CD4-positive, alpha-beta T cell treated with Interleukin-10 for 1 hour (primary cell): ENCODE results near the gene DPEP1.
"Not testable (repeated sequence)": the region's sequence is repeated elsewhere in the genome, so short reads cannot be mapped to it uniquely, and the experiment has no call there.

Experiments
- DNase-seq: peaks from one replicate; pipeline ENCODE4 v3.0.0-alpha.2; 2020

DPEP1 gene

DNA sequence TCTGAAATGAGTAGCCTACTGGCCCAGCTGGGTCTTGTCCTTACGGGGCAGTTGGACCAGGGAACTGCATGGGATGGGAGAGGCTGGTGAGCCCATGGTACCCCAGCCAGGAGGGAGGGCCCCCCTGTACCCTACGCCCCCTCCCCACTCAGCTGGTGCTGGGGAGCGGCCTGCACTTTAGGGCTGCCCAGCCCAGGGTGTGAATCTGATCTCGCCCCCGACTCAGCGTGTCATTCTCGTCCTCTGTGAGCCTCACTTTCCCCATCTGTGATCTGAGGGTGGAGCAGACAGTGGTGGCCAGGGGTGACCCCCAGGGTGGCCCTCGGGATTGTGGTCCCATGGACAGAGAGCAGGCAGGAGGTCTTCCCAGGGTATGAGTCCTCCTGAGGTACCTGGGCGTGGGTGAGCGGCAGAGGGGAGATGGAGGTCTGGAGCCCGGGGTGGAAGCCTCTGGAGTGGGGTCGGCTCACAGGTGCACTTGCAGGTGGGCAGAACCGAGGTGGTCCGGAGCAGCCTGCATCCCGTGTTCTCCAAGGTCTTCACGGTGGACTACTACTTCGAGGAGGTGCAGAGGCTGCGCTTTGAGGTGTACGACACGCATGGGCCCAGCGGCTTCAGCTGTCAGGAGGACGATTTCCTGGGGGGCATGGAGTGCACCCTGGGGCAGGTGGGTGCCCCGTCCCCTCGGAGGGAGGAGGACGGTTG, 36.2 kb upstream of the DPEP1 start:
- no peak for DNase-seq

- DNase-seq = no peak
Measured at GRCh38 chr16:89579351-89579750, 34.1 kb upstream of the DPEP1 start.

GRCh38 chr16:89581045-89581695, 32.3 kb upstream of the DPEP1 start:
- no peak for DNase-seq

- no peak for DNase-seq
Measured at GRCh38 chr16:89581861-89582563, 31.4 kb upstream of the DPEP1 start.

GRCh38 chr16:89582614-89583196, 30.7 kb upstream of the DPEP1 start:
- no peak for DNase-seq

GRCh38 chr16:89583197-89583894, 30.1 kb upstream of the DPEP1 start:
- DNase-seq = no peak

DNA sequence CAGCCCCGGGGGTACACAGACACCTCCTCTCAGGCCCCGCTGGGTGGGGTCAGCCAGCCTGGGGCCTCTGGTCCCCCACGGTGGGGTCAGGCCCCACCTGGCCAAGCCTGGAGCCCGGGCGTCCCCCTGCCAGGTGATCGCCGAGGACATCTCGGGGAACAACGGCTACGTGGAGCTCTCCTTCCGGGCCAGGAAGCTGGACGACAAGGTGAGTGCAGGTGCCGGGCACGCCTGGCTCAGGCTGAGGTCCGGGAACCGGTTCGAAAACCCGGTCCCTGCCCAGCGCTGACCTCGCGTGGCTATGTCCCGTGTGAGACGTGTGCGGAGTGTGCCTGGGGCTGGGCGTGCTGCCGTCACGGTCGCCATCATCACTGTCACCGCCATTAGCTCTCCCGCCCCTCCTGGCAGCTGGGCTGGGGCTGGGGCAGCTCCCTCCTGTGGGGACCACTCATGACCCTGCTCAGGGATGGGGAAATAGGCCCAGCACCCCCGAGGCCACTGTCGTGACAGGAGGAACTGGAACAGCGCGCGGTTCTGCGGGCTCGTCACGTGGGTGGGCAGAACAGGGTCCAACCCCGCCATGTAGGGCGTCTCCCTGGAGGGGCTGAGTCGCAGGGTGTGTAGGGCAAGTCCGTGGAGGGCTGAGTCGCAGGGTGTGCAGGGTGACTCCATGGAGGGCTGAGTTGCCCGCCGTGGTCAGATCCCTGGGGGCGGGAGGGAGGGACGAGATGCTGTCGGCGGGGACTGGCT, 29.4 kb upstream of the DPEP1 start:
- no peak for DNase-seq

- no peak for DNase-seq
Measured at GRCh38 chr16:89584768-89585549, 28.5 kb upstream of the DPEP1 start.

GRCh38 chr16:89586218-89586617, 27.2 kb upstream of the DPEP1 start:
- DNase-seq = no peak

DNA sequence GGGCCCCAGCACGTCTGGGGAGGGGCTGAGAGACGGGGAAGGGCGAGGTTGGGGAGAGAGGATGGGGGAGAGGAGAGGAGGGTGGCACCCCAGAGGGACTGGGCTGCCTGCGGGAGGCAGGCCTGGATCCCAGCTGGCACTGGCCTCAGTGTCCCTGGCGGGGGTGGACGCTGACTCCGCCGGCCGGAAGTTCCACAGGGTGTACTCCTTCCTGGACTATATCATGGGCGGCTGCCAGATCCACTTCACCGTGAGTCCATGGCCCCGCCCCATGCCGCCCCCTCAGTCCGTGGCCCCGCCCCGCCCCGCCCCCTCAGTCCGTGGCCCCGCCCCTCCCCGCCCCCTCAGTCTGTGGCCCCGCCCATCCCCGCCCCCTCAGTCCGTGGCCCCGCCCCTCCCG, 26.6 kb upstream of the DPEP1 start:
- no peak for DNase-seq

DNA sequence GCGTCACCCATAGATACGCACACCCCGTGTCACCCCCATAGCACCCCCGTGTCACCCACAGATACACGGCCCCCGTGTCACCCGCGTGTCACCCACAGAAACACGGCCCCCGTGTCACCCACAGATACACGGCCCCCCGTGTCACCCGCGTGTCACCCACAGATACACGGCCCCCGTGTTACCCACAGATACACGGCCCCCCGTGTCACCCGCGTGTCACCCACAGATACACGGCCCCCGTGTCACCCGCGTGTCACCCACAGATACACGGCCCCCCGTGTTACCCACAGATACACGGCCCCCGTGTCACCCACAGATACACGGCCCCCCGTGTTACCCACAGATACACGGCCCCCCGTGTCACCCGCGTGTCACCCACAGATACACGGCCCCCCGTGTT, 25.8 kb upstream of the DPEP1 start:
- DNase-seq = not testable (repeated sequence)

DNA sequence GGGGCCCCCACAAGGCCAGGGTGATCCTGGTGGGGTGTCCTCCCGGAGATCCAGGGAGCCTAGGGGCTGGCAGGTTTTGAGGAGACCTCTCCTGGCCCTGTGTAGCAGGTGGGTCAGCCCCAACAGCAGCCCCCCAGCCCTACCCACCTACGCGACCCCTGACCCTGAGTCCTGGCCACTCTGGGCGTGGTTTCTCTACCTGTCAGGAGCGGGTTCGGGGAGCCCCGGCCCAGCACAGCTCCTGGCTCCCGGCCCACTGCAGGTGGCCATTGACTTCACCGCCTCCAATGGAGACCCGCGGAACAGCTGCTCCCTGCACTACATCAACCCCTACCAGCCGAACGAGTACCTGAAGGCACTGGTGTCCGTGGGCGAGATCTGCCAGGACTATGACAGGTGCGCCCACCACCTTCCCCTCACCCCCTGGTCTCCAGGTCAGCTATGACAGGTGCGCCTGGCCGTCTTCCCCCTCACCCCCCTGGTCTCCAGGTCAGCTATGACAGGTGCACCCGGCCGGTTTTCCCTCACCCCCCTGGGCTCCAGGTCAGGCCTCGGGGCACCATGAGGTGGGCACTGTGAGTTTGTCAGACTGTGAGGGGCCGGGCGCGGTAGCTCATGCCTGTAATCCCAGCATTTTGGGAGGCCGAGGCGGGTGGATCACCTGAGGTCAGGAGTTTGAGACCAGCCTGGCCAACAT, 24.9 kb upstream of the DPEP1 start:
- no peak for DNase-seq

- no peak for DNase-seq
Measured at GRCh38 chr16:89589241-89589926, 24.1 kb upstream of the DPEP1 start.

DNA sequence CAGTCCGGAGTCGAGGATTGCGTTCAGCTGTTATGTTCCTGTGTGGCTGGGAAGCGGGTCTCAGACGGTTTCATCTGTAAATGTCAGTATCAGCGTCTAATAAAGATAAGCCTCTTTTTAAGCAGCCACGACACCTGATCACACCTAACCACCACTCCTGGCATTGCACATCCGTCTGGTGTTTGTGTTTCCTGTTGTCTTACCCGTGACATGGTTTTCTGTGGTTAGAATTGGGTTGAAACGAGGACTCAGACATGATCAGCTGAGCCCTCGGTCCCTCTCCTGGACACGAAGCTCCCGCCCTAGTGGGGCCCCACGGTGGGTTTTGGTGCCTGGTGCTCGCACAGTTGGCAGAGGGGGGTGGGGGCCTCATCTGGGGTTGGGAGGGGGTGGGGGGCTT, 19.6 kb upstream of the DPEP1 start:
- peak; percentile 76 for DNase-seq

GRCh38 chr16:89595330-89596060, 17.9 kb upstream of the DPEP1 start:
- DNase-seq = no peak

DNA sequence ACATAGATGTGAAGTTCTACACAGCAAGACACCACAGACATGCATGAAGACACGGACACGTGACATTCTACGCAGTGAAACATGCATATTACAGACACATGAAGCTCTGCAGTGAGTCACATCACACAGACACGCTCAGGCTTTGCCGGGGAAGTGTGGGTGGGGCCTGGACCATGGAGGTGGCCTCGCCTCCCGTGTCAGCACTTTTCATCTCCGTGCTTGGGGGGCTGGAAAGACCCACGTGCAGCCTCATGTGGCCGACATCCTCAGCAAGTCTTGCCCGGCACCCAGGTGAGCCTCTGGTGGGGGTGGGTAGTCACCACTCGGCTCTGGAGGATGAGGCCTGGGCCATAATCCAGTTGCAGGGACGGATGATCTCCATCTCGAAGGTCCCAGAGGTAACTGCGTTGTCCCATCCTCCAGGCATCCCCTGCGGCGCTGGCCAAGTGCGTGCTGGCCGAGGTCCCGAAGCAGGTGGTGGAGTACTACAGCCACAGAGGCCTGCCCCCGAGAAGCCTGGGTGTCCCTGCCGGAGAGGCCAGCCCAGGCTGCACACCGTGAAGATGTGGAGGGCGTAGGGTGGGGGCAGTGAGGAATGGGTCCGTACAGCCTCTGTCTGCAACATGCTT, 17.3 kb upstream of the DPEP1 start:
- no peak for DNase-seq

GRCh38 chr16:89596957-89597649, 16.3 kb upstream of the DPEP1 start:
- no peak for DNase-seq

DNA sequence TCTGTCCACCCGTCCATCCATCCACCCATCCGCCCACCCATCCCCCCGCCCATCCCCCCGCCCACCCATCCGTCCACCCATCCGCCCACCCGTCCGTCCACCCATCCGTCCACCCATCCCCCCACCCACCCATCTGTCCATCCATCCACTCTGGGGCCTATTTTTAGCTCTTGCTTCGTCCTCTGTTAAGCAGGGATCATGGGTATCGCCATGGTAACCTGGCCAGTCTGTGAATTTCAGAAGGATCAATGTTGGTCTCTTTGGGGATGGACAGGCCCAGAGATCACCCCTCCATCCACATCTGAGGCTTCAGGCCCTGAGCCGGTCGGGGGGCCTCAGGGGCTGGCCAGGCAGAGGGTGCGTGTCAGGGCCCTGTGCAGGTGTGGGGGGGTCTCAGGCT, 15.2 kb upstream of the DPEP1 start:
- DNase-seq = no peak
